ENCODE results near the gene TRIM52.

Gene TRIM52

GRCh38 chr5:181261320-181262049, 542 bp upstream of the TRIM52 start:
- no peak for TF ChIP-seq CTCF (IDR thresholded peaks at IDR 0.05; ENCODE audit: insufficient read depth, low read depth, low read length, missing control alignments)
- peak; percentile 63 for DNase-seq (ENCODE audit: low read depth)
- H3K4me3 ChIP-seq (ENCODE audit: low read length), result peak overlapping the region; percentile 96

GRCh38 chr5:181259974-181260719, 796 bp downstream of the TRIM52 start:
- DNase-seq (ENCODE audit: low read depth), result no peak
- TF ChIP-seq CTCF (IDR thresholded peaks at IDR 0.05; ENCODE audit: insufficient read depth, low read depth, low read length, missing control alignments), result no peak

GRCh38 chr5:181259283-181259682, 1.7 kb downstream of the TRIM52 start:
- no peak for TF ChIP-seq CTCF (IDR thresholded peaks at IDR 0.05; ENCODE audit: insufficient read depth, low read depth, low read length, missing control alignments)
- no peak for DNase-seq (ENCODE audit: low read depth)
- H3K4me3 ChIP-seq (ENCODE audit: low read length), result peak overlapping the region; percentile 96

More at GRCh38 chr5:181259974-181260719, 796 bp downstream of the TRIM52 start:
- H3K4me3 ChIP-seq (ENCODE audit: low read length), result peak overlapping the region; percentile 96

GRCh38 chr5:181258576-181258975, 2.4 kb downstream of the TRIM52 start:
- DNase-seq (ENCODE audit: low read depth), result no peak
- H3K4me3 ChIP-seq (ENCODE audit: low read length), result peak overlapping the region; percentile 96
- TF ChIP-seq CTCF (IDR thresholded peaks at IDR 0.05; ENCODE audit: insufficient read depth, low read depth, low read length, missing control alignments), result no peak

GRCh38 chr5:181255836-181256578, 4.9 kb downstream of the TRIM52 start:
- DNase-seq (ENCODE audit: low read depth), result no peak
- no peak overlapping the region for H3K4me3 ChIP-seq (ENCODE audit: low read length)
- no peak for TF ChIP-seq CTCF (IDR thresholded peaks at IDR 0.05; ENCODE audit: insufficient read depth, low read depth, low read length, missing control alignments)

GRCh38 chr5:181255276-181255675, 5.7 kb downstream of the TRIM52 start:
- TF ChIP-seq CTCF (IDR thresholded peaks at IDR 0.05; ENCODE audit: insufficient read depth, low read depth, low read length, missing control alignments), result no peak
- no peak for DNase-seq (ENCODE audit: low read depth)
- H3K4me3 ChIP-seq (ENCODE audit: low read length), result no peak overlapping the region
